GM12801 (cell line): ENCODE measurements around the gene SLC7A11.

Experiments
- CTCF ChIP-seq: IDR thresholded peaks from one replicate; pipeline ENCODE4 v1.5.1; 2011; ENCODE audit warnings: control low read depth; ENCODE audit not compliant: insufficient read length; ENCODE audit errors: extremely low read depth

The SLC7A11 gene

GRCh38 chr4:138242834-138243156 is 646 bp upstream of the SLC7A11 start:
- no peak for TF ChIP-seq CTCF

- TF ChIP-seq CTCF, result no peak
Measured at GRCh38 chr4:138241281-138242075, 671 bp downstream of the SLC7A11 start.

GRCh38 chr4:138239491-138239890 is 2.7 kb downstream of the SLC7A11 start:
- TF ChIP-seq CTCF, result no peak

GRCh38 chr4:138238521-138239292 is 3.4 kb downstream of the SLC7A11 start:
- TF ChIP-seq CTCF, result no peak

GRCh38 chr4:138236037-138236436 is 6.1 kb downstream of the SLC7A11 start:
- no peak for TF ChIP-seq CTCF

GRCh38 chr4:138235419-138235952 is 6.7 kb downstream of the SLC7A11 start:
- no peak for TF ChIP-seq CTCF

- TF ChIP-seq CTCF, result no peak
Measured at GRCh38 chr4:138234248-138234647, 7.9 kb downstream of the SLC7A11 start.
